Measurements from ENCODE around the gene LRRN3.

GRCh38 chr7:111164442-111164841 is 73.5 kb downstream of the LRRN3 start:
- no peak for TF ChIP-seq CTCF (conservative IDR thresholded peaks at IDR 0.05; ENCODE audit: low read depth, low read length)
- TF ChIP-seq EZH2 (IDR thresholded peaks at IDR 0.05; ENCODE audit: low read length, unreplicated experiment) = no peak
- TF ChIP-seq EZH2phosphoT487 (IDR thresholded peaks at IDR 0.05; ENCODE audit: borderline replicate concordance, low read length) = no peak

All from PC-3 (cell line).